Lower lobe of right lung (tissue), 2 donors: ENCODE results near the gene SSUH2. TPM values are rescaled to one million over a fixed set of nuclear protein-coding genes. Genes with fewer than 3 reads are reported as not detected.

ENCODE experiments used
- ATAC-seq, 2 donors: fragments of 200-7000 bp; cut with Tn5 transposase; one replicate each; pipeline ENCODE4 v1.9.1; 2020 to 2022; ENCODE audit warnings: mild to moderate bottlenecking in 2 of 2, moderate library complexity in 2 of 2
- DNase-seq: peaks from one replicate; pipeline ENCODE4 v3.0.0-alpha.2; 2020
- H3K27ac ChIP-seq: fragments of 200-600 bp; one replicate; pipeline ENCODE4 v1.8.0; 2022
- H3K27me3 ChIP-seq: fragments of 200-600 bp; one replicate; pipeline ENCODE4 v1.8.0; 2022; ENCODE audit warnings: low read depth
- H3K36me3 ChIP-seq: fragments of 200-600 bp; one replicate; pipeline ENCODE4 v1.8.0; 2022; ENCODE audit warnings: mild to moderate bottlenecking
- H3K4me1 ChIP-seq: fragments of 200-600 bp; one replicate; pipeline ENCODE4 v1.8.0; 2022
- H3K4me3 ChIP-seq: fragments of 200-600 bp; one replicate; pipeline ENCODE4 v1.8.0; 2022; ENCODE audit warnings: mild to moderate bottlenecking
- H3K9me3 ChIP-seq: fragments of 200-600 bp; one replicate; pipeline ENCODE4 v1.8.0; 2022
- CTCF ChIP-seq: fragments of 200-600 bp; IDR thresholded peaks from one replicate; pipeline ENCODE4 v1.8.0; 2022; ENCODE audit warnings: antibody characterized with exemption, mild to moderate bottlenecking
- intact Hi-C: fragments of 100-400 bp; cut with DNase I; formaldehyde crosslinking; loops from one replicate; pipeline ENCODE4 v1.11.0; 2022
- total RNA-seq: library from RNA; stranded (reverse); fragmentation: NEBNext Ultra II Directional; extraction: Animal tissue kit (Norgen Biotek cat#: 25700); gene quantifications from one replicate; pipeline ENCODE4 v1.2.1, GENCODE V29; 2021
- donor health status: DM: no; HTN: yes; CAD: no; lungs with severe emphysema.

SSUH2 gene
- total RNA-seq, 1 donor from 2014 or later: not detected

GRCh38 chr3:8667463-8668091, 23.0 kb upstream of the SSUH2 start:
- no peaks in the 10 kb centered on the region for H3K27me3 ChIP-seq
- intact Hi-C loops: no loop called here
- H3K4me3 ChIP-seq: no peak overlapping the region
- no peaks in the 10 kb centered on the region for H3K36me3 ChIP-seq
- DNase-seq (no peak), ATAC-seq (no peak)
- TF ChIP-seq CTCF: no peak
- no peaks in the 10 kb centered on the region for H3K9me3 ChIP-seq
- no peak overlapping the region for H3K27ac ChIP-seq
- no peaks in the 10 kb centered on the region for H3K4me1 ChIP-seq

GRCh38 chr3:8665407-8665896, 20.9 kb upstream of the SSUH2 start:
- DNase-seq: no peak
- Histone ChIP-seq H3K36me3 (no peaks in the 10 kb centered on the region), H3K9me3 (no peaks in the 10 kb centered on the region), H3K4me3 (no peak overlapping the region), H3K27ac (no peak overlapping the region), H3K4me1 (no peaks in the 10 kb centered on the region), H3K27me3 (no peaks in the 10 kb centered on the region)
- no peak for ATAC-seq
- intact Hi-C loops: no loop called here
- no peak for TF ChIP-seq CTCF

GRCh38 chr3:8663177-8664061, 18.8 kb upstream of the SSUH2 start:
- TF ChIP-seq CTCF: peak; percentile 62
- Histone ChIP-seq H3K4me1 (peaks cover 8% of the 10 kb centered on the region), H3K27ac (no peak overlapping the region), H3K36me3 (no peaks in the 10 kb centered on the region), H3K9me3 (no peaks in the 10 kb centered on the region), H3K27me3 (no peaks in the 10 kb centered on the region), H3K4me3 (no peak overlapping the region)
- DNase-seq: no peak
- intact Hi-C loops: no loop called here
- peak; percentile 60 to 67 for ATAC-seq

GRCh38 chr3:8662594-8662993, 18.0 kb upstream of the SSUH2 start:
- Histone ChIP-seq H3K27ac (no peak overlapping the region), H3K9me3 (no peaks in the 10 kb centered on the region), H3K36me3 (no peaks in the 10 kb centered on the region), H3K4me1 (peaks cover 8% of the 10 kb centered on the region), H3K27me3 (no peaks in the 10 kb centered on the region), H3K4me3 (no peak overlapping the region)
- DNase-seq: no peak
- no peak for ATAC-seq
- no peak for TF ChIP-seq CTCF
- intact Hi-C loops: no loop called here

GRCh38 chr3:8660175-8661118, 15.8 kb upstream of the SSUH2 start:
- no peak for TF ChIP-seq CTCF
- intact Hi-C loops: no loop called here
- DNase-seq (no peak), ATAC-seq (no peak)
- Histone ChIP-seq H3K4me3 (no peak overlapping the region), H3K4me1 (peaks cover 8% of the 10 kb centered on the region), H3K27ac (no peak overlapping the region), H3K9me3 (no peaks in the 10 kb centered on the region), H3K27me3 (no peaks in the 10 kb centered on the region), H3K36me3 (no peaks in the 10 kb centered on the region)
